ENCODE measurements around the gene FAM161A. TPM values are rescaled to one million over a fixed set of nuclear protein-coding genes. Genes with fewer than 3 reads are reported as not detected.

The FAM161A gene
- total RNA-seq, 5 donors from 2014 or later (not counting 1 experiment from before 2014, with no cell fraction given): 1.8 to 4.3 (median 4.0) TPM

GRCh38 chr2:61793389-61793836 is 60.4 kb downstream of the FAM161A start:
- H3K4me3 ChIP-seq (ENCODE audit: control insufficient read depth in 1 of 2, extremely low read depth in 1 of 2, low read length in 1 of 2): peak overlapping the region; percentile 29 to 57
- H3K36me3 Mint-ChIP-seq: no peaks in the 10 kb centered on the region
- ATAC-seq (replicated peaks in 1 of 4): peak; percentile 87 to 99 (median 94)

GRCh38 chr2:61792355-61792890 is 61.4 kb downstream of the FAM161A start:
- peaks cover 0 to 6% of the 10 kb centered on the region in 2 experiments for H3K4me1 ChIP-seq (ENCODE audit: control insufficient read depth in 1 of 2, extremely low read depth in 1 of 2, insufficient read depth in 2 of 2, low read length in 2 of 2)
- ATAC-seq (replicated peaks in 1 of 4): no peak
- H3K36me3 ChIP-seq (ENCODE audit: control insufficient read depth in 2 of 2, extremely low read depth in 1 of 2, insufficient read depth in 1 of 2, low read length in 1 of 2): no peaks in the 10 kb centered on the region
- 80% methylated on average over 1 of the region's 4 CpGs for WGBS (ENCODE audit: insufficient coverage)
- H3K4me3 Mint-ChIP-seq: no peak overlapping the region
- H3K4me3 ChIP-seq (ENCODE audit: control insufficient read depth in 1 of 2, extremely low read depth in 1 of 2, low read length in 1 of 2): no peak overlapping the region
- CTCF ChIA-PET: interaction anchor here in 1 of 2 donors (0.7 kb wide), 2 partner anchors 401 to 1161 kb away, joined by 3 read pairs; no protein-coding TSS in a partner anchor
- H3K27ac ChIP-seq (ENCODE audit: low read length): no peak overlapping the region
- peaks cover 0 to 14% of the 10 kb centered on the region in 2 experiments for H3K27me3 ChIP-seq (replicated peaks in 1 of 2; ENCODE audit: control insufficient read depth in 2 of 2, extremely low read depth in 1 of 2, insufficient read depth in 2 of 2, low read length in 1 of 2)
- peaks cover 8 to 12% of the 10 kb centered on the region in 2 donors for H3K27me3 Mint-ChIP-seq
- H3K4me1 Mint-ChIP-seq: peaks cover 0 to 8% (median 6%) of the 10 kb centered on the region in 3 donors
- H3K27ac Mint-ChIP-seq: no peak overlapping the region
- no peaks in the 10 kb centered on the region for H3K9me3 Mint-ChIP-seq
- no peak for DNase-seq
- POLR2A ChIA-PET: interaction anchor here in 1 of 2 donors (0.5 kb wide), 1 partner anchor 268 kb away, joined by 3 read pairs; no protein-coding TSS in a partner anchor
- H3K36me3 Mint-ChIP-seq: no peaks in the 10 kb centered on the region
- H3K9me3 ChIP-seq: no peaks in the 10 kb centered on the region

More at GRCh38 chr2:61793389-61793836, 60.4 kb downstream of the FAM161A start:
- POLR2A ChIA-PET: no interaction called here
- peak; percentile 34 to 80 (median 67) for DNase-seq
- 15% methylated on average over 15 of the region's 20 CpGs for WGBS (ENCODE audit: insufficient coverage)
- H3K27me3 ChIP-seq (replicated peaks in 1 of 2; ENCODE audit: control insufficient read depth in 2 of 2, extremely low read depth in 1 of 2, insufficient read depth in 2 of 2, low read length in 1 of 2): peaks cover 0 to 14% of the 10 kb centered on the region in 2 experiments
- no peaks in the 10 kb centered on the region for H3K9me3 Mint-ChIP-seq
- peaks cover 0 to 11% of the 10 kb centered on the region in 2 donors for H3K27me3 Mint-ChIP-seq
- CTCF ChIA-PET: interaction anchor here in 1 of 2 donors (0.7 kb wide), 1 partner anchor 151 kb away, joined by 5 read pairs; no protein-coding TSS in a partner anchor
- no peak overlapping the region for H3K27ac Mint-ChIP-seq
- H3K36me3 ChIP-seq (ENCODE audit: control insufficient read depth in 2 of 2, extremely low read depth in 1 of 2, insufficient read depth in 1 of 2, low read length in 1 of 2): no peaks in the 10 kb centered on the region
- H3K4me3 Mint-ChIP-seq: peak overlapping the region in 2 of 3 donors; percentile 43 to 70
- no peaks in the 10 kb centered on the region for H3K9me3 ChIP-seq
- H3K4me1 Mint-ChIP-seq: peaks cover 0 to 8% (median 6%) of the 10 kb centered on the region in 3 donors
- no peak overlapping the region for H3K27ac ChIP-seq (ENCODE audit: low read length)
- H3K4me1 ChIP-seq (ENCODE audit: control insufficient read depth in 1 of 2, extremely low read depth in 1 of 2, insufficient read depth in 2 of 2, low read length in 2 of 2): peaks cover 0 to 6% of the 10 kb centered on the region in 2 experiments

DNA sequence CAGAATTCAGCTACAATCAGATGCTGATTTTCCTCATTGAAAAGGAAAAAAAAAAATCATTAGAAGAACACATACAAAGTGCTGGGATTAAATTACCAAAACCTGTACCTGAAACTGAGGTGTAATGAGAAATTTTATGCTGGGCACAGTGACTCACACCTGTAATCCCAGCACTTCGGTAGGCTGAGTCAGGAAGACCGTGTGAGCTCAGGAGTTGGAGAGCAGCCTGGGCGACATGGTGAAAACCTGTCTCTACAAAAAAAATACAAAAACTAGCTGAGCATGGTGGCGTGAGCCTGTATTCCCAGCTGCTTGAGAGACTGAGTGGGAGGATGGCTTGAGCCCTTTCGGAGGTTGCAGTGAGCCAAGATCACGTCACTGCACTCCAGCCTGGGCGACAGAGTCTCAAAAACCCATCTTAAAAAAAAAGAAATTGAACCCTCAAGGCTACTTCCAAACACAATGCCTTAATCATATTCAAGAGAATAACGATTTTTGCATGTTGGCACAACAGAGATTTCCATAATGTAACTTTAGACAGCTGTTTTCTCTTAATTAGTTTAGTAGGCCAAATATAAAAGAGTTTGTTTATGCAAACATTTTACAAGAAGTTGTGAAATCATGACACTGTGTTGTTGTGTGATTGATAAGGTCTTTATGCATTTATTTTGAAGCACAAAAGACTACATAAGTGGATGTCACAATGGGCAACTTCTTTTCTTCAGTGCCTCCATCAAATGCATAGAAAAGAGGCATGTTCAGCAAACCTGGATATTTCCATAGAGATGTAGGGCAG is 63.9 kb downstream of the FAM161A start:
- no peak overlapping the region for H3K27ac ChIP-seq (ENCODE audit: low read length)
- no peak overlapping the region for H3K4me3 Mint-ChIP-seq
- peaks cover 0 to 11% of the 10 kb centered on the region in 2 experiments for H3K27me3 ChIP-seq (replicated peaks in 1 of 2; ENCODE audit: control insufficient read depth in 2 of 2, extremely low read depth in 1 of 2, insufficient read depth in 2 of 2, low read length in 1 of 2)
- ChIA-PET POLR2A (interaction anchor here in 1 of 2 donors (0.5 kb wide), 1 partner anchor 23 kb away, joined by 3 read pairs; no protein-coding TSS in a partner anchor), CTCF (interaction anchor here in 1 of 2 donors (0.6 to 1.1 kb wide), 2 partner anchors 364 to 1810 kb away, joined by 3 read pairs; no protein-coding TSS in a partner anchor)
- H3K9me3 Mint-ChIP-seq: no peaks in the 10 kb centered on the region
- H3K4me3 ChIP-seq (ENCODE audit: control insufficient read depth in 1 of 2, extremely low read depth in 1 of 2, low read length in 1 of 2): no peak overlapping the region
- DNase-seq: no peak
- no peaks in the 10 kb centered on the region for H3K36me3 Mint-ChIP-seq
- peaks cover 0 to 8% (median 6%) of the 10 kb centered on the region in 3 donors for H3K4me1 Mint-ChIP-seq
- no peaks in the 10 kb centered on the region for H3K36me3 ChIP-seq (ENCODE audit: control insufficient read depth in 2 of 2, extremely low read depth in 1 of 2, insufficient read depth in 1 of 2, low read length in 1 of 2)
- no peak for ATAC-seq (replicated peaks in 1 of 4)
- peaks cover 0 to 6% of the 10 kb centered on the region in 2 experiments for H3K4me1 ChIP-seq (ENCODE audit: control insufficient read depth in 1 of 2, extremely low read depth in 1 of 2, insufficient read depth in 2 of 2, low read length in 2 of 2)
- H3K9me3 ChIP-seq: no peaks in the 10 kb centered on the region
- H3K27me3 Mint-ChIP-seq: peaks cover 8 to 12% of the 10 kb centered on the region in 2 donors
- H3K27ac Mint-ChIP-seq: no peak overlapping the region
- WGBS (ENCODE audit: insufficient coverage): 100% methylated on average over 1 of the region's 8 CpGs

GRCh38 chr2:61787941-61788563 is 65.8 kb downstream of the FAM161A start:
- ATAC-seq (replicated peaks in 1 of 4): no peak

DNA sequence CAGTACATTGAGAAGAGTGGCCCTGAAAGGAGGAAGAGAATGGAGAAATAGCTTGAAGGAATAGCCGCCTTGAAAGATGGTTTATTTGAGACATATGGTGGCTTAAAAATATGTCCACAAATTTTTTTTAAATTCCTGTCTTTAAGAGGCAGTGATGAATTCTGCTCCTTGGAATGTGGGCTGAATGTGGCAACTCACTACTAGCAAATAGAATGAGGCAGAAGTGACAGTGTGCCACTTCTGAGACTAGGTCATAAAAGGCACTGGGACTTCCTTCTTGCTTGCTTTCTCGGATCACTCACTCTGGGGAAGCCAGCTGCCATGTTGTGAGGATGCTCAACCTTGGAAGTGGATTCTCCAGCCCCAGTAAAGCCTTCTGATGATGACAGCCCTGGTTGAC is 67.0 kb downstream of the FAM161A start:
- Mint-ChIP-seq H3K27ac (no peak overlapping the region), H3K36me3 (no peaks in the 10 kb centered on the region), H3K9me3 (no peaks in the 10 kb centered on the region), H3K4me1 (no peaks in the 10 kb centered on the region), H3K27me3 (peaks cover 6 to 8% of the 10 kb centered on the region in 2 donors), H3K4me3 (no peak overlapping the region)
- ATAC-seq (replicated peaks in 1 of 4) (no peak), DNase-seq (no peak)
- 91% methylated on average over 1 of the region's 2 CpGs for WGBS (ENCODE audit: insufficient coverage)
- H3K4me3 ChIP-seq (ENCODE audit: control insufficient read depth in 1 of 2, extremely low read depth in 1 of 2, low read length in 1 of 2): no peak overlapping the region
- ChIA-PET POLR2A (interaction anchor here in 1 of 2 donors (0.5 kb wide), 1 partner anchor 604 kb away, joined by 3 read pairs; no protein-coding TSS in a partner anchor), CTCF (interaction anchor here (0.6 kb wide), 2 partner anchors 902 to 992 kb away, joined by 3 to 4 read pairs; no protein-coding TSS in a partner anchor)
- no peaks in the 10 kb centered on the region for H3K4me1 ChIP-seq (ENCODE audit: control insufficient read depth in 1 of 2, extremely low read depth in 1 of 2, insufficient read depth in 2 of 2, low read length in 2 of 2)
- no peak overlapping the region for H3K27ac ChIP-seq (ENCODE audit: low read length)
- no peaks in the 10 kb centered on the region for H3K9me3 ChIP-seq
- H3K36me3 ChIP-seq (ENCODE audit: control insufficient read depth in 2 of 2, extremely low read depth in 1 of 2, insufficient read depth in 1 of 2, low read length in 1 of 2): no peaks in the 10 kb centered on the region
- no peaks in the 10 kb centered on the region for H3K27me3 ChIP-seq (replicated peaks in 1 of 2; ENCODE audit: control insufficient read depth in 2 of 2, extremely low read depth in 1 of 2, insufficient read depth in 2 of 2, low read length in 1 of 2)

More at GRCh38 chr2:61787941-61788563, 65.8 kb downstream of the FAM161A start:
- Mint-ChIP-seq H3K4me3 (no peak overlapping the region), H3K4me1 (no peaks in the 10 kb centered on the region), H3K27ac (no peak overlapping the region), H3K36me3 (no peaks in the 10 kb centered on the region), H3K27me3 (peaks cover 7 to 8% of the 10 kb centered on the region in 2 donors), H3K9me3 (no peaks in the 10 kb centered on the region)
- WGBS (ENCODE audit: insufficient coverage): no CpG with 5 or more reads among the region's 4 CpGs
- Histone ChIP-seq H3K4me1 (ENCODE audit: control insufficient read depth in 1 of 2, extremely low read depth in 1 of 2, insufficient read depth in 2 of 2, low read length in 2 of 2) (no peaks in the 10 kb centered on the region), H3K36me3 (ENCODE audit: control insufficient read depth in 2 of 2, extremely low read depth in 1 of 2, insufficient read depth in 1 of 2, low read length in 1 of 2) (no peaks in the 10 kb centered on the region), H3K4me3 (ENCODE audit: control insufficient read depth in 1 of 2, extremely low read depth in 1 of 2, low read length in 1 of 2) (no peak overlapping the region), H3K9me3 (no peaks in the 10 kb centered on the region), H3K27ac (ENCODE audit: low read length) (no peak overlapping the region), H3K27me3 (replicated peaks in 1 of 2; ENCODE audit: control insufficient read depth in 2 of 2, extremely low read depth in 1 of 2, insufficient read depth in 2 of 2, low read length in 1 of 2) (peaks cover 0 to 5% of the 10 kb centered on the region in 2 experiments)
- ChIA-PET POLR2A (no interaction called here), CTCF (interaction anchor here (0.6 kb wide), 2 partner anchors 112 to 235 kb away, joined by 3 to 10 read pairs; no protein-coding TSS in a partner anchor)
- no peak for DNase-seq

GRCh38 chr2:61785583-61785982 is 68.3 kb downstream of the FAM161A start:
- H3K4me3 ChIP-seq (ENCODE audit: control insufficient read depth in 1 of 2, extremely low read depth in 1 of 2, low read length in 1 of 2): no peak overlapping the region
- Mint-ChIP-seq H3K27me3 (peaks cover 8 to 10% of the 10 kb centered on the region in 2 donors), H3K4me3 (no peak overlapping the region), H3K27ac (no peak overlapping the region), H3K9me3 (peaks cover 0 to 4% (median 4%) of the 10 kb centered on the region in 3 donors), H3K4me1 (no peaks in the 10 kb centered on the region), H3K36me3 (no peaks in the 10 kb centered on the region)
- H3K36me3 ChIP-seq (ENCODE audit: control insufficient read depth in 2 of 2, extremely low read depth in 1 of 2, insufficient read depth in 1 of 2, low read length in 1 of 2): no peaks in the 10 kb centered on the region
- no peaks in the 10 kb centered on the region for H3K4me1 ChIP-seq (ENCODE audit: control insufficient read depth in 1 of 2, extremely low read depth in 1 of 2, insufficient read depth in 2 of 2, low read length in 2 of 2)
- no peaks in the 10 kb centered on the region for H3K27me3 ChIP-seq (replicated peaks in 1 of 2; ENCODE audit: control insufficient read depth in 2 of 2, extremely low read depth in 1 of 2, insufficient read depth in 2 of 2, low read length in 1 of 2)
- ATAC-seq (replicated peaks in 1 of 4): no peak
- ChIA-PET POLR2A (no interaction called here), CTCF (no interaction called here)
- no peak overlapping the region for H3K27ac ChIP-seq (ENCODE audit: low read length)
- no peak for DNase-seq
- H3K9me3 ChIP-seq: no peaks in the 10 kb centered on the region
